MM.1S (cell line): ENCODE results near the gene ITPRIPL2.

Experiments
- CTCF ChIP-seq: fragments of 300-600 bp; sonication (generic); IDR thresholded peaks from 2 replicates; pipeline ENCODE4 v1.5.1; 2016; ENCODE audit warnings: antibody characterized with exemption, low read length, mixed read lengths
- EZH2 ChIP-seq: fragments of 300-600 bp; sonication (generic); optimal IDR thresholded peaks from 2 replicates; pipeline ENCODE3; 2017; ENCODE audit warnings: low read depth, mild to moderate bottlenecking, antibody characterized with exemption, low read length, mixed read lengths
- EZH2phosphoT487 ChIP-seq: fragments of 300-600 bp; sonication (generic); IDR thresholded peaks from 2 replicates; pipeline ENCODE4 v1.6.1; 2018; ENCODE audit warnings: antibody characterized with exemption, low read length

- TF ChIP-seq EZH2phosphoT487 (no peak), CTCF (no peak), EZH2 (no peak)
These were observed 18.1 kb upstream of the ITPRIPL2 start for GRCh38 chr16:19095654-19096053.
